Measurements from ENCODE around the gene AMACR. TPM values are rescaled to one million over a fixed set of nuclear protein-coding genes. Genes with fewer than 3 reads are reported as not detected.

Gene AMACR
- total RNA-seq, 3 donors from 2014 or later (not counting 1 experiment from before 2014, with no cell fraction given), result 2.7 to 3.8 (median 2.9) TPM

- Mint-ChIP-seq H3K27me3 (ENCODE audit: low read depth in 2 of 2) (no peaks in the 10 kb centered on the region), H3K4me3 (no peak overlapping the region), H3K27ac (no peak overlapping the region), H3K4me1 (peaks cover 30 to 34% of the 10 kb centered on the region in 2 donors), H3K9me3 (no peaks in the 10 kb centered on the region), H3K36me3 (peaks cover 8% of the 10 kb centered on the region)
- no peak for DNase-seq
- no peak overlapping the region for H3K27ac ChIP-seq (ENCODE audit: low read length)
- H3K4me3 ChIP-seq (ENCODE audit: low read length), result no peak overlapping the region
- peaks cover 21% of the 10 kb centered on the region for H3K36me3 ChIP-seq (ENCODE audit: control insufficient read depth, insufficient read depth, low read length)
- 100% methylated on average over 1 of the region's 4 CpGs for WGBS (ENCODE audit: insufficient coverage)
- no peak for ATAC-seq
- peaks cover 9% of the 10 kb centered on the region for H3K4me1 ChIP-seq (ENCODE audit: control insufficient read depth, insufficient read depth, low read length)
- H3K27me3 ChIP-seq (ENCODE audit: control insufficient read depth, insufficient read depth, low read length), result no peaks in the 10 kb centered on the region
- no peaks in the 10 kb centered on the region for H3K9me3 ChIP-seq (ENCODE audit: control insufficient read depth, insufficient read depth, low read length)
- TF ChIP-seq CTCF (IDR thresholded peaks at IDR 0.05), result no peak
- intact Hi-C loops (cut with micrococcal nuclease), result loop anchor here (5.0 kb wide), 1 partner anchor 912 kb away; the partner anchor contains the start of genes BRIX1 and RAD1
These were observed 2.6 kb downstream of the AMACR start for GRCh38 chr5:34005211-34005610.

- no peak for DNase-seq
- no peaks in the 10 kb centered on the region for H3K27me3 Mint-ChIP-seq (ENCODE audit: low read depth in 2 of 2)
- peaks cover 12% of the 10 kb centered on the region for H3K36me3 Mint-ChIP-seq
- no peaks in the 10 kb centered on the region for H3K9me3 ChIP-seq (ENCODE audit: control insufficient read depth, insufficient read depth, low read length)
- H3K27ac ChIP-seq (ENCODE audit: low read length), result no peak overlapping the region
- TF ChIP-seq CTCF (IDR thresholded peaks at IDR 0.05), result no peak
- no peak overlapping the region for H3K27ac Mint-ChIP-seq
- no peaks in the 10 kb centered on the region for H3K27me3 ChIP-seq (ENCODE audit: control insufficient read depth, insufficient read depth, low read length)
- no peaks in the 10 kb centered on the region for H3K9me3 Mint-ChIP-seq
- ATAC-seq, result no peak
- H3K4me3 Mint-ChIP-seq, result no peak overlapping the region
- H3K4me3 ChIP-seq (ENCODE audit: low read length), result no peak overlapping the region
- H3K4me1 ChIP-seq (ENCODE audit: control insufficient read depth, insufficient read depth, low read length), result peaks cover 9% of the 10 kb centered on the region
- H3K36me3 ChIP-seq (ENCODE audit: control insufficient read depth, insufficient read depth, low read length), result peaks cover 23% of the 10 kb centered on the region
- intact Hi-C loops (cut with micrococcal nuclease), result no loop called here
- WGBS (ENCODE audit: insufficient coverage), result 95% methylated on average over 4 of the region's 4 CpGs
- peaks cover 24% of the 10 kb centered on the region in 2 donors for H3K4me1 Mint-ChIP-seq
These were observed 3.9 kb downstream of the AMACR start for GRCh38 chr5:34003941-34004340.

DNA sequence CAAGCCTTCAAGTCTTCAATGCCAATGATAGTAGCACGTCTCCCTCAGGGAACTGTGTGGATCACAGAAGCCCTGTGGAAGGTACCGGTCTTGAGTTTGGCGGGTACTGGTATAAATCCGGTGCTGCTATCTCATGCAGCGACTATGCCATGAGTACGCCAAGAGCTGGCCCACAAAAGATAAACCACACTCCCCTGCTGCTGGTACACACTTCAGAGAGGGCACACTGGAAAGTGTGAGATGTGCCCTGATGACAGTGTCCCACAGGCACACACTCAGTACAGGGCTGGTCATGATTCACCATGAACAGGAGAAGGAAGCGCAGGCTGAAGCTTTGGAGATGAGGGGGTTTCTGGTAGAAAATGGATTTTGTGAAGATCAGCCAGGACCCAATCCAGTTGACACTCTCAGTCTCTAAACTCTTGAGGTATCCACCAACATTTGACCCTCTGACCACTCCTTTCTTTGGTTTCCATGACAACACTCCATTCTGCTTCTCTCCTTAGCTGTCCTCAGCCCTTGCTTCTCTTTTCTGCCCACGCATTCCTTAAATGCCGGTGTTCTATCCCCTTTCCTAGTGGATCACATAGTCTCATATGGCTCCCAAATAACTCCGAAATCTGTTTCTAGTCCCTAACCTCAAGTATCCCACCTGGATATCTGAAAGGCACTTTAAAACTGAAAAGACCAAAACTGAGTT, 5.1 kb downstream of the AMACR start:
- Mint-ChIP-seq H3K4me1 (peaks cover 14 to 15% of the 10 kb centered on the region in 2 donors), H3K36me3 (peaks cover 12% of the 10 kb centered on the region), H3K9me3 (no peaks in the 10 kb centered on the region), H3K4me3 (no peak overlapping the region), H3K27me3 (ENCODE audit: low read depth in 2 of 2) (no peaks in the 10 kb centered on the region), H3K27ac (no peak overlapping the region)
- WGBS (ENCODE audit: insufficient coverage), result 98% methylated on average over 10 of the region's 10 CpGs
- H3K4me3 ChIP-seq (ENCODE audit: low read length), result no peak overlapping the region
- ATAC-seq (no peak), DNase-seq (no peak)
- intact Hi-C loops (cut with micrococcal nuclease), result no loop called here
- peaks cover 9% of the 10 kb centered on the region for H3K4me1 ChIP-seq (ENCODE audit: control insufficient read depth, insufficient read depth, low read length)
- TF ChIP-seq CTCF (IDR thresholded peaks at IDR 0.05), result no peak
- no peaks in the 10 kb centered on the region for H3K27me3 ChIP-seq (ENCODE audit: control insufficient read depth, insufficient read depth, low read length)
- H3K36me3 ChIP-seq (ENCODE audit: control insufficient read depth, insufficient read depth, low read length), result peaks cover 26% of the 10 kb centered on the region
- H3K9me3 ChIP-seq (ENCODE audit: control insufficient read depth, insufficient read depth, low read length), result no peaks in the 10 kb centered on the region
- H3K27ac ChIP-seq (ENCODE audit: low read length), result no peak overlapping the region

Measured in natural killer cell (primary cell).